OCI-LY7 (cell line): ENCODE measurements around the gene KLK7. TPM values are rescaled to one million over a fixed set of nuclear protein-coding genes. Genes with fewer than 3 reads are reported as not detected.
A peak's percentile ranks its signal among the peaks of the same experiment; 100 is the strongest.

ENCODE experiments used
- BruUV-seq: library from RNA; stranded (reverse); fragments of 400-500 nt; replicated peaks from 2 replicates; lab custom pipeline; 2021; lab: Mats Ljungman, UMichigan
- CTCF ChIA-PET: fragments of 300-600 bp; sonication (Branson Sonifier 250); formaldehyde crosslinking; loops from one replicate; lab custom pipeline; 2022; ENCODE audit warnings: antibody characterized with exemption; ENCODE audit not compliant: unreplicated experiment; lab: Charles Lee
- POLR2A ChIA-PET: fragments of 300-600 bp; sonication (Branson Sonifier 250); formaldehyde crosslinking; loops from one replicate; lab custom pipeline; 2022; ENCODE audit warnings: antibody characterized with exemption; lab: Charles Lee
- DNase-seq: peaks from one replicate; pipeline ENCODE4 v3.0.0-alpha.2; 2015; ENCODE audit warnings: low spot score
- H2AFZ ChIP-seq: fragments of 200-600 bp; sonication (generic), shearing (Covaris generic); 2 replicates; pipeline ENCODE4 v1.6.1; 2014; ENCODE audit warnings: mild to moderate bottlenecking, antibody characterized with exemption, low read length, moderate library complexity
- H3K27ac ChIP-seq: fragments of 200-600 bp; sonication (generic); 2 replicates; pipeline ENCODE4 v1.5.1; 2014; ENCODE audit warnings: mixed run types, low read depth, mild to moderate bottlenecking, moderate library complexity, low read length, inconsistent platforms; ENCODE audit not compliant: poor library complexity, severe bottlenecking
- H3K36me3 ChIP-seq: fragments of 200-600 bp; sonication (generic); 2 replicates; pipeline ENCODE4 v1.6.1; 2014; ENCODE audit warnings: mild to moderate bottlenecking, antibody characterized with exemption, low read length, moderate library complexity, mixed read lengths; ENCODE audit not compliant: insufficient read depth
- H3K4me1 ChIP-seq: fragments of 200-600 bp; sonication (generic); 2 replicates; pipeline ENCODE4 v1.5.1; 2014; ENCODE audit warnings: mild to moderate bottlenecking, low read length; ENCODE audit not compliant: insufficient read depth, poor library complexity, severe bottlenecking
- H3K4me2 ChIP-seq: fragments of 200-600 bp; sonication (generic); 2 replicates; pipeline ENCODE4 v1.6.1; 2014; ENCODE audit warnings: mild to moderate bottlenecking, low read length
- H3K4me3 ChIP-seq: fragments of 200-600 bp; sonication (generic); 2 replicates; pipeline ENCODE4 v1.5.1; 2014; ENCODE audit warnings: mild to moderate bottlenecking, low read depth, low read length; ENCODE audit not compliant: poor library complexity, severe bottlenecking
- H3K79me2 ChIP-seq: fragments of 200-600 bp; sonication (generic); 2 replicates; pipeline ENCODE4 v1.6.1; 2016; ENCODE audit warnings: low read depth, mild to moderate bottlenecking, low read length, moderate library complexity, mixed read lengths; ENCODE audit not compliant: insufficient read depth
- H3K9me2 ChIP-seq: fragments of 200-600 bp; sonication (generic); 2 replicates; pipeline ENCODE4 v1.6.1; 2016; ENCODE audit warnings: mild to moderate bottlenecking, low read length, mixed read lengths; ENCODE audit not compliant: insufficient read depth
- H3K9me3 ChIP-seq: fragments of 200-600 bp; sonication (generic); 2 replicates; pipeline ENCODE4 v1.6.1; 2014; ENCODE audit warnings: mild to moderate bottlenecking, mixed run types, low read length, mixed read lengths
- H4K20me1 ChIP-seq: fragments of 200-600 bp; sonication (generic); 2 replicates; pipeline ENCODE4 v1.6.1; 2014; ENCODE audit warnings: mild to moderate bottlenecking, antibody characterized with exemption, low read length, moderate library complexity, mixed read lengths; ENCODE audit not compliant: insufficient read depth
- CTCF ChIP-seq: fragments of 200-600 bp; sonication (generic); conservative IDR thresholded peaks from 2 replicates; pipeline ENCODE4 v1.5.1; 2014; ENCODE audit warnings: mild to moderate bottlenecking, antibody characterized with exemption, low read length, moderate library complexity, mixed read lengths
- EZH2phosphoT487 ChIP-seq: fragments of 200-600 bp; sonication (generic); IDR thresholded peaks from 2 replicates; pipeline ENCODE4 v1.6.1; 2018; ENCODE audit warnings: low read depth, borderline replicate concordance, mild to moderate bottlenecking, mixed run types, antibody characterized with exemption, low read length, moderate library complexity, mixed read lengths
- intact Hi-C: fragments of 100-400 bp; cut with micrococcal nuclease; formaldehyde crosslinking; loops from one replicate; pipeline ENCODE4 v1.10.0; 2022; ENCODE audit not compliant: unreplicated experiment
- total RNA-seq, 2 experiments: library from RNA; depleted of rRNA in 1 of 2; stranded (reverse); fragments of >200 nt in 1 of 2; shearing (Covaris generic) in 1 of 2; gene quantifications; 2 replicates each; pipeline ENCODE4 v1.2.3, GENCODE V29; 2014 to 2022

Gene KLK7
- total RNA-seq, 2 experiments from 2014 or later = not detected

DNA sequence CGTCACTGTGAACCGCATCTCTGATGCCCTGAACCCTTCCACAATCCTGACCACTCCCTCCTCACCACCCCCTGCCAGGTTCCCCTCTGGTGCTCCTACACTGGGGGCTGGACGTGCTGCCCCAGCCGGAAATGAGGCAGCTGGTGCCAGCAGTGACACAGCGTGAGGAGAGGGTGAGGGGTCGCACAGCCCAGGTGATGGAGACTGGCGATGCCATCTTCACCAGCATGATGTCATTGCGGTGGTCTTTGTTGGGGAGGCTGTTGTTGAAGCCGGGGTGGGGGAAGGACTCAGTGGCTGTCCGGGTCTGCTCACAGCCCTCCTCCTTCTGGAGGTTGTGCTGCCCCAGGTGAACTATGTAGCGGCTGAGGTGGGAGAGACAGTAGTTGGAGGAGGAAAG, 40.2 kb upstream of the KLK7 start:
- Histone ChIP-seq H3K4me3 (no peak overlapping the region), H3K9me2 (no peaks in the 10 kb centered on the region), H3K9me3 (no peaks in the 10 kb centered on the region), H3K4me1 (no peaks in the 10 kb centered on the region), H3K36me3 (no peaks in the 10 kb centered on the region), H4K20me1 (no peaks in the 10 kb centered on the region), H3K79me2 (no peaks in the 10 kb centered on the region), H3K27ac (no peak overlapping the region), H2AFZ (no peak overlapping the region), H3K4me2 (no peak overlapping the region)
- CTCF ChIA-PET = no interaction called here
- no TSS peak for BruUV-seq
- no peak for DNase-seq
- TF ChIP-seq EZH2phosphoT487 (no peak), CTCF (no peak)
- POLR2A ChIA-PET = no interaction called here
- intact Hi-C loops = no loop called here

- no peak for DNase-seq
- H3K4me2 ChIP-seq = no peak overlapping the region
- intact Hi-C loops = no loop called here
- ChIA-PET CTCF (no interaction called here), POLR2A (no interaction called here)
- H4K20me1 ChIP-seq = no peaks in the 10 kb centered on the region
- no peak overlapping the region for H2AFZ ChIP-seq
- no peaks in the 10 kb centered on the region for H3K9me3 ChIP-seq
- TF ChIP-seq EZH2phosphoT487 = no peak
- TF ChIP-seq CTCF = no peak
- H3K79me2 ChIP-seq = no peaks in the 10 kb centered on the region
- no peaks in the 10 kb centered on the region for H3K9me2 ChIP-seq
- H3K4me3 ChIP-seq = no peak overlapping the region
- H3K36me3 ChIP-seq = no peaks in the 10 kb centered on the region
- BruUV-seq = no TSS peak
- no peaks in the 10 kb centered on the region for H3K4me1 ChIP-seq
- H3K27ac ChIP-seq = no peak overlapping the region
Measured at GRCh38 chr19:51022526-51022925, 38.8 kb upstream of the KLK7 start.

GRCh38 chr19:51020988-51021651, 37.4 kb upstream of the KLK7 start:
- Histone ChIP-seq H4K20me1 (no peaks in the 10 kb centered on the region), H3K27ac (no peak overlapping the region), H3K36me3 (no peaks in the 10 kb centered on the region), H3K4me3 (no peak overlapping the region), H3K9me3 (no peaks in the 10 kb centered on the region), H3K79me2 (no peaks in the 10 kb centered on the region), H3K9me2 (no peaks in the 10 kb centered on the region), H3K4me2 (no peak overlapping the region), H3K4me1 (no peaks in the 10 kb centered on the region), H2AFZ (0 out of 2 replicates have a peak overlapping the region, but pooled peaks have one; percentile 42)
- ChIA-PET CTCF (no interaction called here), POLR2A (interaction anchor here (0.5 to 0.7 kb wide), 3 partner anchors 132 to 1585 kb away, joined by 3 read pairs; no protein-coding TSS in a partner anchor)
- intact Hi-C loops = no loop called here
- peak; percentile 40 for DNase-seq
- TF ChIP-seq CTCF = peak; percentile 82
- TF ChIP-seq EZH2phosphoT487 = no peak
- BruUV-seq = no TSS peak
